ENCODE data around the gene SLC35E1. TPM values are rescaled to one million over a fixed set of nuclear protein-coding genes. Genes with fewer than 3 reads are reported as not detected.

SLC35E1 gene
- total RNA-seq, 2 donors from 2014 or later, result 42.0 to 69.1 TPM

GRCh38 chr19:16619457-16619856 lies 47.2 kb upstream of the SLC35E1 start:
- peaks cover 3% of the 10 kb centered on the region for H3K4me1 ChIP-seq (replicated peaks)
- 41% methylated on average over 6 of the region's 7 CpGs for WGBS
- intact Hi-C loops (cut with DNase I), result no loop called here

GRCh38 chr19:16618248-16618647 lies 46.0 kb upstream of the SLC35E1 start:
- intact Hi-C loops (cut with DNase I), result no loop called here
- Histone ChIP-seq H3K4me3 (no peak overlapping the region), H3K27me3 (replicated peaks; ENCODE audit: insufficient read depth) (no peaks in the 10 kb centered on the region), H3K27ac (no peak overlapping the region), H3K9me3 (no peaks in the 10 kb centered on the region), H3K4me1 (replicated peaks) (peaks cover 7% of the 10 kb centered on the region), H3K36me3 (no peaks in the 10 kb centered on the region)
- TF ChIP-seq, protein P1, sequence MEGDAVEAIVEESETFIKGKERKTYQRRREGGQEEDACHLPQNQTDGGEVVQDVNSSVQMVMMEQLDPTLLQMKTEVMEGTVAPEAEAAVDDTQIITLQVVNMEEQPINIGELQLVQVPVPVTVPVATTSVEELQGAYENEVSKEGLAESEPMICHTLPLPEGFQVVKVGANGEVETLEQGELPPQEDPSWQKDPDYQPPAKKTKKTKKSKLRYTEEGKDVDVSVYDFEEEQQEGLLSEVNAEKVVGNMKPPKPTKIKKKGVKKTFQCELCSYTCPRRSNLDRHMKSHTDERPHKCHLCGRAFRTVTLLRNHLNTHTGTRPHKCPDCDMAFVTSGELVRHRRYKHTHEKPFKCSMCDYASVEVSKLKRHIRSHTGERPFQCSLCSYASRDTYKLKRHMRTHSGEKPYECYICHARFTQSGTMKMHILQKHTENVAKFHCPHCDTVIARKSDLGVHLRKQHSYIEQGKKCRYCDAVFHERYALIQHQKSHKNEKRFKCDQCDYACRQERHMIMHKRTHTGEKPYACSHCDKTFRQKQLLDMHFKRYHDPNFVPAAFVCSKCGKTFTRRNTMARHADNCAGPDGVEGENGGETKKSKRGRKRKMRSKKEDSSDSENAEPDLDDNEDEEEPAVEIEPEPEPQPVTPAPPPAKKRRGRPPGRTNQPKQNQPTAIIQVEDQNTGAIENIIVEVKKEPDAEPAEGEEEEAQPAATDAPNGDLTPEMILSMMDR (IDR thresholded peaks at IDR 0.05), result no peak
- DNase-seq (ENCODE audit: low spot score), result no peak
- WGBS, result 96% methylated on average over 7 of the region's 7 CpGs

More at GRCh38 chr19:16619457-16619856, 47.2 kb upstream of the SLC35E1 start:
- no peaks in the 10 kb centered on the region for H3K9me3 ChIP-seq
- no peak overlapping the region for H3K27ac ChIP-seq
- TF ChIP-seq, protein P1 (IDR thresholded peaks at IDR 0.05), result no peak
- TF ChIP-seq POLR2A (IDR thresholded peaks at IDR 0.05) (no peak), POLR2AphosphoS5 (IDR thresholded peaks at IDR 0.05) (no peak)
- H3K36me3 ChIP-seq, result no peaks in the 10 kb centered on the region
- no peaks in the 10 kb centered on the region for H3K27me3 ChIP-seq (replicated peaks; ENCODE audit: insufficient read depth)
- no peak overlapping the region for H3K4me3 ChIP-seq
- DNase-seq (ENCODE audit: low spot score), result no peak

DNA sequence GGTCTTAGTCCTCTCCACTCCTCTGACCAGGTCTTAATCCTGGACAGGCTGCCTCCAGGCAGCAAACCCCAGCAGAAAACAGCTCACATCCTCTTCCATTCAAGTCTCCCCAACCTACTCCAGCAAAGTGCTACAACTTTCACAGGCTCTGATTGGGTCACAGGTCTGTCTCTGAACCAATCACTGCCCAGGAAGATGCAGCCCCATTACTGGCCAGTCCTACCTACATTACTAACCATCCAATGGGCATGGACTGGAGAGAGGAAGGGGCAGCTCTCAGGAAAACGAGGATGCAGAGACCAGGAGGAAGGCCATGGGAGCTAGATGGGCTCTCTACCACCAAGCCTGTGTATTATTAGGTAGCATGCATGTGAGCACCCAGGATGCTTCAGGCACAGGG lies 43.6 kb upstream of the SLC35E1 start:
- no peak for TF ChIP-seq POLR2AphosphoS5 (IDR thresholded peaks at IDR 0.05)
- no peak for TF ChIP-seq POLR2A (IDR thresholded peaks at IDR 0.05)
- TF ChIP-seq, protein P1 (IDR thresholded peaks at IDR 0.05), result no peak
- peaks cover 18% of the 10 kb centered on the region for H3K4me1 ChIP-seq (replicated peaks)
- H3K4me3 ChIP-seq, result no peak overlapping the region
- H3K9me3 ChIP-seq, result no peaks in the 10 kb centered on the region
- H3K36me3 ChIP-seq, result no peaks in the 10 kb centered on the region
- H3K27ac ChIP-seq, result peak overlapping the region in 1 of 2 donors; percentile 32
- no peak for DNase-seq (ENCODE audit: low spot score)
- WGBS, result 44% methylated on average over 1 of the region's 1 CpG
- H3K27me3 ChIP-seq (replicated peaks; ENCODE audit: insufficient read depth), result no peaks in the 10 kb centered on the region
- intact Hi-C loops (cut with DNase I), result no loop called here

GRCh38 chr19:16614941-16615340 lies 42.7 kb upstream of the SLC35E1 start:
- 40% methylated on average over 2 of the region's 2 CpGs for WGBS
- Histone ChIP-seq H3K36me3 (no peaks in the 10 kb centered on the region), H3K9me3 (no peaks in the 10 kb centered on the region), H3K27me3 (replicated peaks; ENCODE audit: insufficient read depth) (no peaks in the 10 kb centered on the region), H3K4me3 (no peak overlapping the region), H3K4me1 (replicated peaks) (peaks cover 15% of the 10 kb centered on the region), H3K27ac (peak overlapping the region; percentile 37 to 53)
- intact Hi-C loops (cut with DNase I), result no loop called here
- peak; percentile 37 for DNase-seq (ENCODE audit: low spot score)
- TF ChIP-seq, protein P1 (IDR thresholded peaks at IDR 0.05), result no peak
- TF ChIP-seq POLR2AphosphoS5 (IDR thresholded peaks at IDR 0.05), result peak; percentile 56
- TF ChIP-seq POLR2A (IDR thresholded peaks at IDR 0.05), result no peak

DNA sequence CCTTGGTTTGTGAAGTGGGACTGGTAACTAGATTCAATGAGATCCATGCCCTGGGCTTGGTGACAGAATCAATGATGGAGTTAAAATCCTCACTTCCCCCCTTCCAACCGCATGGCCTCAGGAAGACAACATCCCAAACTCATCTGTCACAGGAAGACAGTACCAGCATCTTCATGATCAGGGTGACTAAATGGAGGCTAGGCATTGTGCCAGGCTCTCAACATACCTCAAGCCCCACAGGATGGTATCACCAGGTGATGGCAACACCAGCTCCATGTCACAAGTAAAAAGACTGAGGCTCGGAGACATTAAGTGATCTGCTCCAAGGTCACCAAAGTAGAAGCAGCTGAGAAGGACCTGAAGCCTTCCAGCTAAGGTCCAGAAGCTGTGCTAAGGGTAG lies 41.6 kb upstream of the SLC35E1 start:
- no peak for DNase-seq (ENCODE audit: low spot score)
- Histone ChIP-seq H3K4me3 (no peak overlapping the region), H3K27ac (peak overlapping the region in 1 of 2 donors; percentile 53), H3K27me3 (replicated peaks; ENCODE audit: insufficient read depth) (no peaks in the 10 kb centered on the region), H3K4me1 (replicated peaks) (peaks cover 15% of the 10 kb centered on the region), H3K9me3 (no peaks in the 10 kb centered on the region), H3K36me3 (no peaks in the 10 kb centered on the region)
- 89% methylated on average over 2 of the region's 2 CpGs for WGBS
- TF ChIP-seq POLR2AphosphoS5 (IDR thresholded peaks at IDR 0.05), result no peak
- TF ChIP-seq, protein P1 (IDR thresholded peaks at IDR 0.05), result no peak
- no peak for TF ChIP-seq POLR2A (IDR thresholded peaks at IDR 0.05)
- intact Hi-C loops (cut with DNase I), result no loop called here
